Measurements from ENCODE around the gene MEAK7.

DNA sequence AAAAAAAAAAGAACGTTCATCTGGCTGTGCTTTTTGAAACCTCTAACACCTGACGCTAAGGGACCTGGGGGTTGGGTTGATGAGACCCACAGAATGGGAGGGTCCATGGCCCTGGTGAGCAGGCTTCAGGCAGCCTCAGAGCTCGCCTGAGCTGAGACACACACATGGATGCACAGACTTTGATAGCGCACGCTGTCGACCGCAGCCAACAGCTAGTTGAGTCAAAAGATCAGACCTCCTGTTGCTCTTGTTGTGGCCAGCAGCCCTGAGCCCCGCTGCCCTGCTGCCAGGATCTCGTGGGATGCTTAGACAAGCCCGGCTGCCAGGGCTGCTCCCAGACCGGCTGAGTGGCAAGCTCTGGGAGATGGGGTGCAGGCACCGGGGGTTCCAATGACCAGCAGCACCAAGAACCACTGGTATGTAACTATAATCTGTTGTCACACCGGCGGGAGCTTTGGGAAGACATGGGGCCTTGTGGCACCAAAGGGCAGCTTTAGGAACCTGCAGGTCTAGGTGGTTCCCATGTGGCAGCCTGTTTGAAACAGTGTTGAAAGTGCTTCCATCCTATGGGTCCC lies 20.0 kb upstream of the MEAK7 start:
- TF ChIP-seq CTCF (IDR thresholded peaks at IDR 0.05; ENCODE audit: control extremely low read depth in 1 of 3, insufficient read depth in 1 of 3, low read depth in 1 of 3, low read length in 3 of 3), result no peak
- no peak for TF ChIP-seq ZNF274 (IDR thresholded peaks at IDR 0.05; ENCODE audit: borderline replicate concordance, extremely low read depth, low read length)
- no peak for TF ChIP-seq BACH1 (IDR thresholded peaks at IDR 0.05; ENCODE audit: low read length)
- no peak for TF ChIP-seq SUZ12 (IDR thresholded peaks at IDR 0.05; ENCODE audit: low read length)
- TF ChIP-seq, protein P1, sequence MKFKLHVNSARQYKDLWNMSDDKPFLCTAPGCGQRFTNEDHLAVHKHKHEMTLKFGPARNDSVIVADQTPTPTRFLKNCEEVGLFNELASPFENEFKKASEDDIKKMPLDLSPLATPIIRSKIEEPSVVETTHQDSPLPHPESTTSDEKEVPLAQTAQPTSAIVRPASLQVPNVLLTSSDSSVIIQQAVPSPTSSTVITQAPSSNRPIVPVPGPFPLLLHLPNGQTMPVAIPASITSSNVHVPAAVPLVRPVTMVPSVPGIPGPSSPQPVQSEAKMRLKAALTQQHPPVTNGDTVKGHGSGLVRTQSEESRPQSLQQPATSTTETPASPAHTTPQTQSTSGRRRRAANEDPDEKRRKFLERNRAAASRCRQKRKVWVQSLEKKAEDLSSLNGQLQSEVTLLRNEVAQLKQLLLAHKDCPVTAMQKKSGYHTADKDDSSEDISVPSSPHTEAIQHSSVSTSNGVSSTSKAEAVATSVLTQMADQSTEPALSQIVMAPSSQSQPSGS (IDR thresholded peaks at IDR 0.05; ENCODE audit: low read length), result no peak
- TF ChIP-seq RAD21 (IDR thresholded peaks at IDR 0.05 in 1 of 2, conservative IDR thresholded peaks at IDR 0.05 in 1 of 2; ENCODE audit: low read depth in 2 of 2, low read length in 2 of 2), result no peak
- no peak for TF ChIP-seq RNF2 (IDR thresholded peaks at IDR 0.05; ENCODE audit: borderline replicate concordance, low read depth, low read length, missing control alignments, poor library complexity, severe bottlenecking)
- no peak for TF ChIP-seq EZH2 (IDR thresholded peaks at IDR 0.05; ENCODE audit: low read depth, low read length, severe bottlenecking)
- no peak for TF ChIP-seq NRF1 (IDR thresholded peaks at IDR 0.05; ENCODE audit: low read depth, low read length)
- no peak for TF ChIP-seq POLR2A (IDR thresholded peaks at IDR 0.05; ENCODE audit: control extremely low read depth in 1 of 2, low read depth in 2 of 2, low read length in 2 of 2)
